IgD-negative memory B cell (primary cell): ENCODE data around the gene PKP3. TPM values are rescaled to one million over a fixed set of nuclear protein-coding genes. Genes with fewer than 3 reads are reported as not detected.
"Not testable (repeated sequence)": the region's sequence is repeated elsewhere in the genome, so short reads cannot be mapped to it uniquely, and the experiment has no call there.

Source experiments
- H3K27ac Mint-ChIP-seq, 3 donors: one replicate each; pipeline ENCODE4 v1.8.0; 2020 to 2022; ENCODE audit warnings: mild to moderate bottlenecking in 3 of 3, mixed read lengths in 3 of 3, moderate library complexity in 1 of 3
- H3K27me3 Mint-ChIP-seq: one replicate; pipeline ENCODE4 v1.8.0; 2021; ENCODE audit warnings: mixed read lengths
- H3K36me3 Mint-ChIP-seq: one replicate; pipeline ENCODE4 v1.8.0; 2020; ENCODE audit warnings: mild to moderate bottlenecking, mixed read lengths
- H3K4me1 Mint-ChIP-seq, 3 donors: one replicate each; pipeline ENCODE4 v1.8.0; 2020 to 2022; ENCODE audit warnings: mixed read lengths in 3 of 3, mild to moderate bottlenecking in 1 of 3
- H3K4me3 Mint-ChIP-seq, 4 donors: one replicate each; pipeline ENCODE4 v1.8.0; 2020 to 2022; ENCODE audit warnings: mild to moderate bottlenecking in 4 of 4, mixed read lengths in 4 of 4, moderate library complexity in 3 of 4
- H3K9me3 Mint-ChIP-seq, 3 donors: one replicate each; pipeline ENCODE4 v1.8.0; 2020 to 2021; ENCODE audit warnings: mixed read lengths in 3 of 3, mild to moderate bottlenecking in 1 of 3
- polyA plus RNA-seq: library from polyadenylated mRNA; unstranded; fragments of 300-500 nt; fragmentation: Illumina TruSeq; gene quantifications from one replicate; pipeline ENCODE4 v1.2.3, GENCODE V29; 2021

Gene PKP3
- polyA plus RNA-seq, 1 donor from 2014 or later, result not detected

- Mint-ChIP-seq H3K27ac (peak overlapping the region in 2 of 3 donors; percentile 59 to 64), H3K4me3 (peak overlapping the region in 2 of 4 donors; percentile 17 to 21), H3K9me3 (no peaks in the 10 kb centered on the region), H3K27me3 (peaks cover 5% of the 10 kb centered on the region), H3K36me3 (peaks cover 1% of the 10 kb centered on the region), H3K4me1 (peaks cover 0 to 2% (median 2%) of the 10 kb centered on the region in 3 donors)
These were observed 12.2 kb downstream of the PKP3 start for GRCh38 chr11:405954-406795.

- H3K27ac Mint-ChIP-seq, result peak overlapping the region in 2 of 3 donors; percentile 35 to 71
These were observed 13.0 kb downstream of the PKP3 start for GRCh38 chr11:406796-407650.

GRCh38 chr11:407651-408123, 13.7 kb downstream of the PKP3 start:
- peaks cover 1% of the 10 kb centered on the region for H3K36me3 Mint-ChIP-seq
- H3K4me1 Mint-ChIP-seq, result peaks cover 0 to 2% (median 2%) of the 10 kb centered on the region in 3 donors
- peak overlapping the region in 1 of 4 donors; percentile 17 for H3K4me3 Mint-ChIP-seq
- peaks cover 5% of the 10 kb centered on the region for H3K27me3 Mint-ChIP-seq
- H3K27ac Mint-ChIP-seq, result peak overlapping the region in 1 of 3 donors; percentile 71
- no peaks in the 10 kb centered on the region for H3K9me3 Mint-ChIP-seq

More at GRCh38 chr11:406796-407650, 13.0 kb downstream of the PKP3 start:
- H3K4me3 Mint-ChIP-seq, result peak overlapping the region in 3 of 4 donors; percentile 28 to 65 (median 46)
- peaks cover 1% of the 10 kb centered on the region for H3K36me3 Mint-ChIP-seq
- H3K27me3 Mint-ChIP-seq, result peaks cover 5% of the 10 kb centered on the region
- no peaks in the 10 kb centered on the region for H3K9me3 Mint-ChIP-seq
- peaks cover 0 to 2% (median 2%) of the 10 kb centered on the region in 3 donors for H3K4me1 Mint-ChIP-seq

- Mint-ChIP-seq H3K4me3 (peak overlapping the region in 1 of 4 donors; percentile 57), H3K36me3 (peaks cover 1% of the 10 kb centered on the region), H3K4me1 (peaks cover 0 to 4% (median 4%) of the 10 kb centered on the region in 3 donors), H3K9me3 (no peaks in the 10 kb centered on the region), H3K27me3 (peaks cover 5% of the 10 kb centered on the region), H3K27ac (no peak overlapping the region)
These were observed 14.4 kb downstream of the PKP3 start for GRCh38 chr11:408154-409007.

GRCh38 chr11:409008-409599, 15.1 kb downstream of the PKP3 start:
- peaks cover 0 to 4% (median 4%) of the 10 kb centered on the region in 3 donors for H3K4me1 Mint-ChIP-seq
- H3K27ac Mint-ChIP-seq, result no peak overlapping the region
- H3K4me3 Mint-ChIP-seq, result peak overlapping the region in 1 of 4 donors; percentile 32
- H3K36me3 Mint-ChIP-seq, result peaks cover 1% of the 10 kb centered on the region
- peaks cover 3% of the 10 kb centered on the region for H3K27me3 Mint-ChIP-seq
- H3K9me3 Mint-ChIP-seq, result no peaks in the 10 kb centered on the region

- Mint-ChIP-seq H3K4me1 (peaks cover 0 to 9% (median 9%) of the 10 kb centered on the region in 3 donors), H3K27ac (no peak overlapping the region), H3K9me3 (no peaks in the 10 kb centered on the region), H3K27me3 (no peaks in the 10 kb centered on the region), H3K4me3 (peak overlapping the region in 1 of 4 donors; percentile 32), H3K36me3 (peaks cover 1% of the 10 kb centered on the region)
These were observed 15.8 kb downstream of the PKP3 start for GRCh38 chr11:409600-410483.

- not testable (repeated sequence) for H3K27ac Mint-ChIP-seq, H3K9me3 Mint-ChIP-seq, H3K36me3 Mint-ChIP-seq, H3K4me3 Mint-ChIP-seq, H3K27me3 Mint-ChIP-seq
- H3K4me1 Mint-ChIP-seq, result peaks cover 0 to 12% (median 9%) of the 10 kb centered on the region in 3 donors
These were observed 16.7 kb downstream of the PKP3 start for GRCh38 chr11:410711-411110.

- not testable (repeated sequence) for H3K27me3 Mint-ChIP-seq, H3K36me3 Mint-ChIP-seq, H3K9me3 Mint-ChIP-seq, H3K4me3 Mint-ChIP-seq, H3K27ac Mint-ChIP-seq
- H3K4me1 Mint-ChIP-seq, result peaks cover 0 to 18% (median 14%) of the 10 kb centered on the region in 3 donors
These were observed 17.5 kb downstream of the PKP3 start for GRCh38 chr11:411520-411919.

GRCh38 chr11:412641-413119, 18.7 kb downstream of the PKP3 start:
- H3K27me3 Mint-ChIP-seq, result no peaks in the 10 kb centered on the region
- peak overlapping the region in 1 of 4 donors; percentile 47 for H3K4me3 Mint-ChIP-seq
- no peak overlapping the region for H3K27ac Mint-ChIP-seq
- no peaks in the 10 kb centered on the region for H3K9me3 Mint-ChIP-seq
- H3K36me3 Mint-ChIP-seq, result no peaks in the 10 kb centered on the region
- peaks cover 0 to 20% (median 14%) of the 10 kb centered on the region in 3 donors for H3K4me1 Mint-ChIP-seq

- no peaks in the 10 kb centered on the region for H3K9me3 Mint-ChIP-seq
- H3K4me1 Mint-ChIP-seq, result peaks cover 0 to 22% (median 14%) of the 10 kb centered on the region in 3 donors
- H3K27me3 Mint-ChIP-seq, result no peaks in the 10 kb centered on the region
- peak overlapping the region in 3 of 4 donors; percentile 33 to 87 (median 38) for H3K4me3 Mint-ChIP-seq
- H3K36me3 Mint-ChIP-seq, result no peaks in the 10 kb centered on the region
- H3K27ac Mint-ChIP-seq, result no peak overlapping the region
These were observed 19.4 kb downstream of the PKP3 start for GRCh38 chr11:413120-414081.

GRCh38 chr11:414318-414857, 20.4 kb downstream of the PKP3 start:
- peak overlapping the region; percentile 24 to 96 (median 93) for H3K4me3 Mint-ChIP-seq
- H3K27ac Mint-ChIP-seq, result peak overlapping the region; percentile 40 to 84 (median 61)
- no peaks in the 10 kb centered on the region for H3K27me3 Mint-ChIP-seq
- no peaks in the 10 kb centered on the region for H3K9me3 Mint-ChIP-seq
- H3K36me3 Mint-ChIP-seq, result no peaks in the 10 kb centered on the region
- peaks cover 0 to 22% (median 14%) of the 10 kb centered on the region in 3 donors for H3K4me1 Mint-ChIP-seq

GRCh38 chr11:415640-416041, 21.6 kb downstream of the PKP3 start:
- Mint-ChIP-seq H3K27ac (peak overlapping the region; percentile 23 to 61 (median 40)), H3K36me3 (no peaks in the 10 kb centered on the region), H3K4me3 (peak overlapping the region; percentile 24 to 96 (median 93)), H3K4me1 (peaks cover 0 to 22% (median 12%) of the 10 kb centered on the region in 3 donors), H3K9me3 (no peaks in the 10 kb centered on the region), H3K27me3 (no peaks in the 10 kb centered on the region)
